ENCODE results near the gene COA8.

COA8 gene

GRCh38 chr14:103533137-103533998 is 29.4 kb upstream of the COA8 start:
- H3K9ac ChIP-seq (ENCODE audit: low read depth, low read length) = no peak overlapping the region
- H3K4me3 ChIP-seq (ENCODE audit: low read depth, low read length) = no peak overlapping the region
- no peaks in the 10 kb centered on the region for H3K27me3 ChIP-seq (ENCODE audit: control insufficient read depth, insufficient read depth, low read length)
- 0 out of 2 replicates have a peak, but pooled peaks cover 5% of the 10 kb centered on the region for H3K4me1 ChIP-seq (ENCODE audit: control insufficient read depth, insufficient read depth, low read length)
- H3K9me3 ChIP-seq (ENCODE audit: control insufficient read depth, insufficient read depth, low read length) = no peaks in the 10 kb centered on the region
- peaks cover 40% of the 10 kb centered on the region for H3K36me3 ChIP-seq (ENCODE audit: control insufficient read depth, insufficient read depth, low read length)
- H3K27ac ChIP-seq (ENCODE audit: low read depth, low read length) = no peak overlapping the region

GRCh38 chr14:103533999-103534575 is 28.7 kb upstream of the COA8 start:
- H3K4me1 ChIP-seq (ENCODE audit: control insufficient read depth, insufficient read depth, low read length) = 0 out of 2 replicates have a peak, but pooled peaks cover 5% of the 10 kb centered on the region

GRCh38 chr14:103534576-103535061 is 28.1 kb upstream of the COA8 start:
- Histone ChIP-seq H3K36me3 (ENCODE audit: control insufficient read depth, insufficient read depth, low read length) (peaks cover 40% of the 10 kb centered on the region), H3K27ac (ENCODE audit: low read depth, low read length) (no peak overlapping the region), H3K27me3 (ENCODE audit: control insufficient read depth, insufficient read depth, low read length) (no peaks in the 10 kb centered on the region)

More at GRCh38 chr14:103533999-103534575, 28.7 kb upstream of the COA8 start:
- Histone ChIP-seq H3K27me3 (ENCODE audit: control insufficient read depth, insufficient read depth, low read length) (no peaks in the 10 kb centered on the region), H3K9me3 (ENCODE audit: control insufficient read depth, insufficient read depth, low read length) (no peaks in the 10 kb centered on the region), H3K36me3 (ENCODE audit: control insufficient read depth, insufficient read depth, low read length) (peaks cover 40% of the 10 kb centered on the region), H3K9ac (ENCODE audit: low read depth, low read length) (no peak overlapping the region), H3K27ac (ENCODE audit: low read depth, low read length) (no peak overlapping the region), H3K4me3 (ENCODE audit: low read depth, low read length) (no peak overlapping the region)

GRCh38 chr14:103535081-103535890 is 27.5 kb upstream of the COA8 start:
- Histone ChIP-seq H3K27me3 (ENCODE audit: control insufficient read depth, insufficient read depth, low read length) (no peaks in the 10 kb centered on the region), H3K4me3 (ENCODE audit: low read depth, low read length) (no peak overlapping the region), H3K27ac (ENCODE audit: low read depth, low read length) (no peak overlapping the region), H3K4me1 (ENCODE audit: control insufficient read depth, insufficient read depth, low read length) (peaks cover 1% of the 10 kb centered on the region; the same call in 1 of the 2 replicates), H3K36me3 (ENCODE audit: control insufficient read depth, insufficient read depth, low read length) (peaks cover 40% of the 10 kb centered on the region), H3K9me3 (ENCODE audit: control insufficient read depth, insufficient read depth, low read length) (no peaks in the 10 kb centered on the region), H3K9ac (ENCODE audit: low read depth, low read length) (no peak overlapping the region)

More at GRCh38 chr14:103534576-103535061, 28.1 kb upstream of the COA8 start:
- H3K9ac ChIP-seq (ENCODE audit: low read depth, low read length) = no peak overlapping the region
- H3K4me3 ChIP-seq (ENCODE audit: low read depth, low read length) = no peak overlapping the region
- 0 out of 2 replicates have a peak, but pooled peaks cover 3% of the 10 kb centered on the region for H3K4me1 ChIP-seq (ENCODE audit: control insufficient read depth, insufficient read depth, low read length)
- H3K9me3 ChIP-seq (ENCODE audit: control insufficient read depth, insufficient read depth, low read length) = no peaks in the 10 kb centered on the region

GRCh38 chr14:103535891-103536565 is 26.7 kb upstream of the COA8 start:
- Histone ChIP-seq H3K27me3 (ENCODE audit: control insufficient read depth, insufficient read depth, low read length) (no peaks in the 10 kb centered on the region), H3K4me3 (ENCODE audit: low read depth, low read length) (no peak overlapping the region), H3K27ac (ENCODE audit: low read depth, low read length) (no peak overlapping the region), H3K9ac (ENCODE audit: low read depth, low read length) (no peak overlapping the region), H3K4me1 (ENCODE audit: control insufficient read depth, insufficient read depth, low read length) (peaks cover 3% of the 10 kb centered on the region; the same call in 1 of the 2 replicates), H3K36me3 (ENCODE audit: control insufficient read depth, insufficient read depth, low read length) (peaks cover 39% of the 10 kb centered on the region), H3K9me3 (ENCODE audit: control insufficient read depth, insufficient read depth, low read length) (no peaks in the 10 kb centered on the region)

- H3K4me3 ChIP-seq (ENCODE audit: low read depth, low read length) = no peak overlapping the region
- no peak overlapping the region for H3K9ac ChIP-seq (ENCODE audit: low read depth, low read length)
- H3K4me1 ChIP-seq (ENCODE audit: control insufficient read depth, insufficient read depth, low read length) = peaks cover 5% of the 10 kb centered on the region
- H3K36me3 ChIP-seq (ENCODE audit: control insufficient read depth, insufficient read depth, low read length) = peaks cover 37% of the 10 kb centered on the region
- no peaks in the 10 kb centered on the region for H3K9me3 ChIP-seq (ENCODE audit: control insufficient read depth, insufficient read depth, low read length)
- no peak overlapping the region for H3K27ac ChIP-seq (ENCODE audit: low read depth, low read length)
- no peaks in the 10 kb centered on the region for H3K27me3 ChIP-seq (ENCODE audit: control insufficient read depth, insufficient read depth, low read length)
Observed at GRCh38 chr14:103536693-103537092, 26.1 kb upstream of the COA8 start.

GRCh38 chr14:103537175-103537990 is 25.4 kb upstream of the COA8 start:
- Histone ChIP-seq H3K27me3 (ENCODE audit: control insufficient read depth, insufficient read depth, low read length) (no peaks in the 10 kb centered on the region), H3K4me3 (ENCODE audit: low read depth, low read length) (no peak overlapping the region), H3K36me3 (ENCODE audit: control insufficient read depth, insufficient read depth, low read length) (peaks cover 32% of the 10 kb centered on the region), H3K9me3 (ENCODE audit: control insufficient read depth, insufficient read depth, low read length) (no peaks in the 10 kb centered on the region), H3K9ac (ENCODE audit: low read depth, low read length) (no peak overlapping the region), H3K4me1 (ENCODE audit: control insufficient read depth, insufficient read depth, low read length) (peaks cover 12% of the 10 kb centered on the region), H3K27ac (ENCODE audit: low read depth, low read length) (no peak overlapping the region)

- Histone ChIP-seq H3K9me3 (ENCODE audit: control insufficient read depth, insufficient read depth, low read length) (no peaks in the 10 kb centered on the region), H3K27me3 (ENCODE audit: control insufficient read depth, insufficient read depth, low read length) (no peaks in the 10 kb centered on the region), H3K27ac (ENCODE audit: low read depth, low read length) (no peak overlapping the region), H3K4me3 (ENCODE audit: low read depth, low read length) (no peak overlapping the region), H3K36me3 (ENCODE audit: control insufficient read depth, insufficient read depth, low read length) (peaks cover 21% of the 10 kb centered on the region), H3K9ac (ENCODE audit: low read depth, low read length) (no peak overlapping the region), H3K4me1 (ENCODE audit: control insufficient read depth, insufficient read depth, low read length) (peaks cover 20% of the 10 kb centered on the region)
Observed at GRCh38 chr14:103538291-103539055, 24.3 kb upstream of the COA8 start.

GRCh38 chr14:103539056-103539825 is 23.5 kb upstream of the COA8 start:
- Histone ChIP-seq H3K27ac (ENCODE audit: low read depth, low read length) (no peak overlapping the region), H3K27me3 (ENCODE audit: control insufficient read depth, insufficient read depth, low read length) (no peaks in the 10 kb centered on the region), H3K4me1 (ENCODE audit: control insufficient read depth, insufficient read depth, low read length) (peaks cover 26% of the 10 kb centered on the region), H3K36me3 (ENCODE audit: control insufficient read depth, insufficient read depth, low read length) (peaks cover 14% of the 10 kb centered on the region), H3K9ac (ENCODE audit: low read depth, low read length) (no peak overlapping the region), H3K9me3 (ENCODE audit: control insufficient read depth, insufficient read depth, low read length) (no peaks in the 10 kb centered on the region), H3K4me3 (ENCODE audit: low read depth, low read length) (no peak overlapping the region)
